ENCODE data around the gene AHI1.

GRCh38 chr6:135402311-135402710 lies 95.2 kb downstream of the AHI1 start:
- TF ChIP-seq POLR2A (IDR thresholded peaks at IDR 0.05) (no peak), CTCF (IDR thresholded peaks at IDR 0.05) (no peak)

Data from stomach (tissue), 4 donors.